NCI-H524 (cell line): ENCODE results near the gene MXRA5.
A peak's percentile ranks its signal among the peaks of the same experiment; 100 is the strongest.
"Not testable (repeated sequence)": the region's sequence is repeated elsewhere in the genome, so short reads cannot be mapped to it uniquely, and the experiment has no call there.

Experiments used
- DNase-seq, 2 experiments: peaks; one replicate each; lab custom pipeline; 2025; lab: John Stamatoyannopoulos, UW

Gene MXRA5

GRCh38 chrX:3346501-3347259 is at the start of gene MXRA5:
TSS of gene MXRA5 (minus strand) at chrX:3346652. CDS start at chrX:3343833, 2,819 bp downstream.
- DNase-seq: peak; percentile 38 to 63

- DNase-seq: no peak
Measured at GRCh38 chrX:3393581-3394111, 47.2 kb upstream of the MXRA5 start.

GRCh38 chrX:3393178-3393577 is 46.7 kb upstream of the MXRA5 start:
- no peak for DNase-seq

- no peak for DNase-seq
Measured at GRCh38 chrX:3388457-3388856, 42.0 kb upstream of the MXRA5 start.

- no peak for DNase-seq
Measured at GRCh38 chrX:3384327-3384726, 37.9 kb upstream of the MXRA5 start.

GRCh38 chrX:3380603-3381002 is 34.2 kb upstream of the MXRA5 start:
- no peak for DNase-seq

- no peak for DNase-seq
Measured at GRCh38 chrX:3379111-3379510, 32.7 kb upstream of the MXRA5 start.

GRCh38 chrX:3378156-3378555 is 31.7 kb upstream of the MXRA5 start:
- DNase-seq: no peak

GRCh38 chrX:3377560-3377959 is 31.1 kb upstream of the MXRA5 start:
- DNase-seq: no peak

- not testable (repeated sequence) for DNase-seq
Measured at GRCh38 chrX:3375878-3376508, 29.5 kb upstream of the MXRA5 start.

- no peak for DNase-seq
Measured at GRCh38 chrX:3374108-3374800, 27.8 kb upstream of the MXRA5 start.

GRCh38 chrX:3371163-3371562 is 24.7 kb upstream of the MXRA5 start:
- no peak for DNase-seq

- no peak for DNase-seq
Measured at GRCh38 chrX:3370656-3371055, 24.2 kb upstream of the MXRA5 start.

GRCh38 chrX:3362956-3363355 is 16.5 kb upstream of the MXRA5 start:
- DNase-seq: peak; percentile 38 to 53

GRCh38 chrX:3360881-3361280 is 14.4 kb upstream of the MXRA5 start:
- DNase-seq: no peak

GRCh38 chrX:3352741-3353140 is 6.3 kb upstream of the MXRA5 start:
- DNase-seq: not testable (repeated sequence)

GRCh38 chrX:3351276-3351675 is 4.8 kb upstream of the MXRA5 start:
- no peak for DNase-seq

- no peak for DNase-seq
Measured at GRCh38 chrX:3348191-3348590, 1.7 kb upstream of the MXRA5 start.

- DNase-seq: peak; percentile 48 to 64
Measured at GRCh38 chrX:3345281-3346191, 916 bp downstream of the MXRA5 start.

GRCh38 chrX:3343569-3343968 is 2.9 kb downstream of the MXRA5 start:
- not testable (repeated sequence) for DNase-seq

GRCh38 chrX:3340016-3340415 is 6.4 kb downstream of the MXRA5 start:
- DNase-seq: no peak

- DNase-seq: no peak
Measured at GRCh38 chrX:3326681-3327080, 19.8 kb downstream of the MXRA5 start.
